CD4-positive, alpha-beta T cell treated with Interleukin-4 for 4 hours (primary cell): Measurements from ENCODE around the gene FAM168A.
A peak's percentile ranks its signal among the peaks of the same experiment; 100 is the strongest.

Experiments
- DNase-seq: peaks from one replicate; pipeline ENCODE4 v3.0.0-alpha.2; 2020

Gene FAM168A

GRCh38 chr11:73397468-73398131 lies 200.3 kb downstream of the FAM168A start:
- DNase-seq: no peak

GRCh38 chr11:73396985-73397384 lies 200.9 kb downstream of the FAM168A start:
- DNase-seq: no peak

DNA sequence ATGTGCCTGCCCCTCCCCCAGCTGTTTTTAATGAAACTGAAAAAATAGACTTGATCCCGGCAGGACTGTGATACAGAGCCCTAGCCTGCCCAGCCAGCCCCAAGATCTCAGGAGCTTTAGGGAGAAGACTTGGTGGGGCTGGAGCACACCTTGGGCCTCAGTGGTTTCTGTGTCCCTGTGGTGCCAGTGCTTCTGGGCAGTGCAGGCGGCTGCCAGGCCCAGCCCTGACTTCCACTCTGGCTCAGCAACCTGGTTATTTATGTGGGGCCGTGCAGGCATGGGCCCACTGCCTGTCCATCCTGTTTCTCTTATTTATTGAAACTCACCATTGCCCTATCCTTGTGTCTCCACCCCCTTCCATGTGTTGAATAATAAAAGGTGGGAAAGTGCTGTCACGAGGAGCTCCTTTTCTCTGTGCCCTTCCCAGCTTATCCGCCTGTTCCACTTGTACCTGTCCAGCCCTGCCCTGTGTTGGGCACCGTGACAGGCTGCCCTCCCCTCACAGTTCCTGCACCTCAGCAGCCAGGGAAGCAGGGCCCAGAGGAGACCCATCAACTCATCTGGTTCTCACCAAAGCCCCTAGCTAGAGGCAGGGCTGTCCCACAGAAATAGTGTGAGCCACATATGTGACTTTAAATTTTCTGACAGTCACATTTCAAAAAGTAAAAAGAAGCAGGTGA lies 201.5 kb downstream of the FAM168A start:
- DNase-seq: no peak

DNA sequence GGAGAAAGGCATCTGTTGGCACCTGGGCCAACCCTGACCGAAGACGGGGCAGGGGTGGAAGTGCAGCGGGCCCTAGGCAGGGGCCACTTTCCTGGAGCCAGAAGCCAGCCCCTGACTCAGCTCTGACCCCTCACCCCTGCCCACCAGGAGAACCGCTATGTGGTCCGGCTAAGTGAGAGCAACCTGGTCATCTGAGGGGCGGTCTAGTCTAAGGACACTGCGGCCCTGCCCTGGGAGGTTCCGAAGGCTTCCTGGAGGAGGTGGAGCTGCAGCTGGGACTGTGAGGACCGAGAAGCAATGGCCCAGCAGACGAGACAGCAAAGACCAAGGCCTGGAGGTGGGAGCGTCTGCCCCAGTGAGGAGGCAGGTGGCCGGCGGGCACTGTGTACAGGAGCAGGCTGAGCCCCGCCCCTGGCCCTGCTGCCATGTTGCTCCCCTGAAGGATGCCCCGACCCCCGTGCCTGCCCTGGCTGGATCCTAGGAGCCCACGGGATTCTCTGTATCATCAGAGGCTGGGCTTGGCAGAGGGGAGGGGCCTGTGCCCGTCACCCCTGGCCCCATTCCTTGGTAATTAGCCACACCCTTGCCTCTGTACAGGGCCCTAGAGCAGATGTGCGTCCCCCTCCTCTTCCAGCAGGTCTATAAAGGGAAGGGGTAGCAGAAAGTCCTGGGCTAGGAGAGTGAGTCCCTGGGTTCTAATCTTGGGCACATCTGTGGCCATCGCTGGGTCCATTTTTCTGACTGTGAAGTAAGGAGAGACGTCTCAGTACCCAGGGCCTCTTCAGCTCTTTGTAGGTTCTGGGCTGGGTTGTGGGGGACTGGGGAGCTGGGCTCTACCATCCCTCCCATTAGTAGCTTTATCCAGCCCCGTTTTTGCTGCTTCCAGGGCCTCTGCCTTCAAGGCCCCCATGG lies 202.4 kb downstream of the FAM168A start:
- no peak for DNase-seq

DNA sequence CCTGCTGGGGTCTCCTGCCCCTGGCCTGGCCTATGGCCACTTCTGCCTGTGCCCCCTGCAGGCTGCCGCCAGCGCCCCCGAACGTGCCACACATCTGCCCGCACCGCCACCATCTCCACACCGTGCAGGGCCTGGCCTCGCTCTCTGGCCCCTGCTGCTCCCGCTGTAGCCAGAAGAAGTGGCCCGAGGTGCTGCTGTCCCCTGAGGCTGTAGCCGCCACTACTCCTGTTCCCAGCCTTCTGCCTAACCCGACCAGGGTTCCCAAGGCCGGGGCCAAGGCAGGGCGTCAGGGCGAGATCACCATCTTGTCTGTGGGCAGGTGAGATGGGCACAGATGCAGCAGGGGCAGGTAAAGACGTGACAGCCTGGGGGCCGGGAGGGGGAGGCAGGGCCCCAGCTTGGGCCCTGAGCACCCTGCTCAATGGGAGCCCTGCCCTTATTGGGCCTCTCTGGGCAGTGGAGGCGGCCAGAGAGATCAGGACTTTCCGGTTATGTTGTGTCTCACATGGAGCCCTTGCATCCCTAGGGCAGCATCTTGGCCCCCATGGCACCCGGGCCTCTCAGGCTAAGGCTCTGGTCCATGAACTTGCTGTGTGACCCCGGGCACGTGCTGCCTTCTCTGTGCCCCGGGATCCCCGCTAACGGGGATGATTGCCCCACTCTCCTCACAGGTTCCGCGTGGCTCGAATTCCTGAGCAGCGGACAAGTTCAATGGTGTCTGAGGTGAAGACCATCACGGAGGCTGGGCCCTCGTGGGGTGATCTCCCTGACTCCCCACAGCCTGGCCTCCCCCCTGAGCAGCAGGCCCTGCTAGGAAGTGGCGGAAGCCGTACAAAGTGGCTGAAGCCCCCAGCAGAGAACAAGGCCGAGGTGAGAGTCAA lies 203.3 kb downstream of the FAM168A start:
- DNase-seq: no peak

DNA sequence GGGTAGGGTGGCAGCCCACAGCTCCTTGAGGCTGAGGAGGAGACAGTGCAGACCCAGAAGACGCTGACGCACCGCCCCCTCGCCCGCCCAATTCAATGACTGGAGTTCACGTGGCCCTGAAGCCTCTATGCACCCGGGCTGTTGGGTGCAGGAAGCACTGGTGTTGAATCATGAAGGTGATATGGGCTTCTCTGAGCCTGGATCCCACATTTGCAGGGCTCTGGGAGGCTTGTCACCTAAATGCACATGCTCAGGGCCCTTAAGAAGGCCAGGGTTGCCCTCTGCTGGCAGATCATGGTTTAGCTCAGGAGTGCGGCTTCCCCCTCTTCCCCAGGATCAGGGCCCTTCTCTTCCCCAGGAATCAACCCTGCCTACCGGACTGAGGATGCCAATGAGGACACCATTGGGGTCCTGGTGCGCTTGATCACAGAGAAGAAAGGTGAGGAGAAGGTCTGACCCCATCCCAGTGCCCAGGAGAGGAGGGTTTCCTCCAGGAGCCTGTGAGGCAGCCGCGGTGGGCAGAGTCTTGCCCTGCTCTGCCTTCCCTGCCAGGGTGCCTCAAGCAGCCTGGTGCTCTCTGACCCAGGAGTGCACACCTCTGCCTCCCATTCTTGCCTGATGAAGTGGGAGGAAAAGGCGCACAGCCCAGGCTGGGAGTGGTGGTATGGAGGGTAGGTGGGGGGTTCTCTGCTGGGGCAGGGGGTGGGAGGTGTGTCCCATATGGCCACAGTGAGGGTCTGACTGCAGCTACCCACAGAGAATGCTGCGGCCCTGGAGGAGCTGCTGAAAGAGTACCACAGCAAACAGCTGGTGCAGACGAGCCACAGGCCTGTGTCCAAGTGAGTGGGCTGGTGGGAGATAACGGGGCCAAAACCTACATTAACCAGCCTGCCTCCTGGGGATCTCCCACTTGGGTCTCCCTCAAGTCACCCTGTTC lies 204.2 kb downstream of the FAM168A start:
- DNase-seq: peak; percentile 65

DNA sequence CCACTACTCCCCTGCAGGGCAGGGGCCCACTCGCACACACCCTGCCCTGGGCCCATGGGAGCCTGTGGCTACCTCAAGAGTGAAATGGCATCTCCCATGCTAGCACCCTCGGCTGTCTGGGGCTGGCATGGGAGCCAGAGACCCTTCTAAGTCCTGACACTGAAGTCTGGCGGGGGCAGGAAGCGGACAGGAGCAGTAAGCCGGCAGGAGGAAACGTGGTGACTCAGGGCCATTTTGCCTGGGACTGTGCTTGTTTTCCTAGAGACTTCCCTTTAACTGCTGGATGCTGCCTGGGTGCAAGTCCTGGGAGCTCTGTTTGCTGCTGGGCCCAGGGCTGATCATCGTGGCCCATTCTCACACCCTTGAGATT lies 204.9 kb downstream of the FAM168A start:
- no peak for DNase-seq

GRCh38 chr11:73392108-73393010 lies 205.6 kb downstream of the FAM168A start:
- no peak for DNase-seq

DNA sequence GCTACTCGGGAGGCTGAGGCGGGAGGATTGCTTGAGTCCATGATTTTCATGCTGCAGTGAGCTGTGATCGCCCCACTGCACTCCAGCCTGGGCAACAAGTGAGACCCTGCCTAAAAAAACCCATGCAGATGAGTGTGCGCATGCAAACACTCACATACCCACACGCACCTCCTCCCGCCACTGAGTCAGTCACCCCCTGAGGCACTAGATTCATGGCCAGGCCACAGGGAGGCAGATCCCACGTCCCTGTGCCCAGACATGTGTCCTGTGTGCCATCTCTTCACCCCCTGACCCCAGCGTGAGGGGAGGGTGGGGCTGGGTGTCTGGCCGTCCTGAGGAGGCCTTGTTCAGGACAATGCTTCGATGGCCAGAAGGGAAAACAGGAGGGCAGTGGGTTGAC lies 206.2 kb downstream of the FAM168A start:
- no peak for DNase-seq

DNA sequence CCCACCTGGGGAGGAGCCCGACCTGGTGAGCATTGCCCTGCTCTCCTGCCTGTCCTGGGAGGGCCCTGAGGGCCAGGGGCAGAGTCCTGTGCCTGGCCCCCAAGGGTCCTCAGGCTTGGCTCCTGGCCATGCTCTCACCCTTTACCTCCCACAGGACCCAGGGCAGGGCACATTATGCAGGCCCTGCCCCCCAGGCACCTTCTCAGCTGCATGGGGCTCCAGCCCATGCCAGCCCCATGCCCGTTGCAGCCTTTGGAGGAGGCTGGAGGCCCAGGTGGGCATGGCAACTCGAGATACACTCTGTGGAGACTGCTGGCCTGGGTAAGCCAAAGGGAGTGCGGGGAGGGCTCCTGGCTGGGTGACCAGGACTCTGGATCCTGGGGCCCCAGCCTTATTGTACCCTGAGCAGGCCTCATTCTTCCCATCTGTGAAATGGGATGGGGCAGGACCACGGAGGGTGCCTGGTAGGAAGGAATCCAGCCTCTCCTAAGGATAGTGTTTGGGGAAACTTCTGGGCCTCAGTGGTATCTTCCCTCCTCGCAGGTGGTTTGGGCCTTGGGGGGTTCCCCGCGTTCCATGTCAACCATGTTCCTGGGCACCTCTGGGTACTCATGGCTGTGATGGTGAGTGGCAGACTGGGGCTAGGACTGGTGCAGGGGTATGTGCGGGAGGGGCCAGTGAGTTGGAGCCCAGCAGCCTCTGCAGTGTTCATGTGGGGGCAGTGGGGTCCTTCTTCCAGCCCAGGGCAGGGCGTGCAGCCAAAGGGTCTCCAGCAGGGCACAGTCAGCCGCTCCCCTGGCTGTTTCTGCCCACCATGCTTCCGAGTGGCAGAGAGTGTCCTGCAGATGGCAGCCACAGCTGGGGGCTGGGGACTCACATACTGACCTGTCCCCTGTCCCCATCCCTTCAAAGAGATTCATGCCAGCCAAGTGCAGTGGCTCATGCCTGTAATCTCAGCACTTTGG lies 207.0 kb downstream of the FAM168A start:
- no peak for DNase-seq

- no peak for DNase-seq
Measured at GRCh38 chr11:73389916-73390315, 208.0 kb downstream of the FAM168A start.

DNA sequence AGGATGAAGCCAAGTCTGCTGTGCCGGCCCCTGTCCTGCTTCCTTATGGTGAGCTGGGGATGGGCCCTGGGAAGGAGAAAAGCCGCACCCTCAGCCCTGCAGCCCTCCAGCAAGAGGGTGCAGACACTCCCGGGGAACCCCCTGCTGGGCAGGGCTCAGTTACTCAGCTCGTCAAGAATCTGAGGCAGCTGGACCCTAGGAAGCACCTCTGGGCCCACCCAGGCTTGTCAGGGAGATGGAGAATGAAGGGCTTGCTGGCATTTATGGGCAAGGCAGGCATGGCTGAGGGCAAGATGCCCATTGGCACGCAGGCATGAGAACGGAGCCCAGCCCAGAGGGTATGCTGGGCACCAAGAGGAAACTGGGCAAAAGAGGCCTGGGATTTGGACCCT lies 208.8 kb downstream of the FAM168A start:
- DNase-seq: no peak

- no peak for DNase-seq
Measured at GRCh38 chr11:73388265-73389133, 209.4 kb downstream of the FAM168A start.

DNA sequence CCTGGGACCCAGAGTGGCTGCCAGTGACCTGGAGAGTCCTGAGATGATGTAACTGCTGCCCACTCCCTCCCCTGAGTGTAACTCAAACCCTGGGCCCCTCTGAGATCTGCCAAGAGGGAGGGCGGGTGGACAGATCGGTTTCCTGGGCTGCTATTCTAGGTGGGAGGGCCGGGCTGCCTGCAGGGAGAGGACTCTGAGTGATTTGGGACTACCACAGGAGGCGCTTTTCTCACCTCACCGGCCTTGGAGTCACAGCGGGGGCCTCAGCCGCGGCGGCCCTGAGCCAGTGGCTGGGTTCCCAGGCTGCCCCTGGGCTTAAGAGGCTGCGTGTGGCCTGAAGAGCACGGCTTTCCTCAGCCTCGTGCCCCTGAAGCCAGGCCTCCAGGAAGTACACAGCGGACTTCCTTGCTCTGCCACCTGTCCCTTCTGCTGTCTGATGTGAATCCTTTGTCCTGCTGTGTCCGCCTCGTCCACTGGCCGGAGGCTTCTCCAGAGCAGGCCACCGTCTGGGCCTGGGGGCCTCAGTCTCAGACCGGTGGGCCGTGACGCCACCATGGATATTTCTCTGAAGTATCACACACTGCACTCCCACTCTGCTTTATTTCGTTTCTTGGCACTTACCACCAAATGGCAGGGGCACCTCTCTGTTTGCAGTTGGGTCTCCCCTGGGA lies 210.2 kb downstream of the FAM168A start:
- DNase-seq: no peak

GRCh38 chr11:73386546-73386945 lies 211.4 kb downstream of the FAM168A start:
- DNase-seq: no peak

GRCh38 chr11:73386016-73386415 lies 211.9 kb downstream of the FAM168A start:
- no peak for DNase-seq

DNA sequence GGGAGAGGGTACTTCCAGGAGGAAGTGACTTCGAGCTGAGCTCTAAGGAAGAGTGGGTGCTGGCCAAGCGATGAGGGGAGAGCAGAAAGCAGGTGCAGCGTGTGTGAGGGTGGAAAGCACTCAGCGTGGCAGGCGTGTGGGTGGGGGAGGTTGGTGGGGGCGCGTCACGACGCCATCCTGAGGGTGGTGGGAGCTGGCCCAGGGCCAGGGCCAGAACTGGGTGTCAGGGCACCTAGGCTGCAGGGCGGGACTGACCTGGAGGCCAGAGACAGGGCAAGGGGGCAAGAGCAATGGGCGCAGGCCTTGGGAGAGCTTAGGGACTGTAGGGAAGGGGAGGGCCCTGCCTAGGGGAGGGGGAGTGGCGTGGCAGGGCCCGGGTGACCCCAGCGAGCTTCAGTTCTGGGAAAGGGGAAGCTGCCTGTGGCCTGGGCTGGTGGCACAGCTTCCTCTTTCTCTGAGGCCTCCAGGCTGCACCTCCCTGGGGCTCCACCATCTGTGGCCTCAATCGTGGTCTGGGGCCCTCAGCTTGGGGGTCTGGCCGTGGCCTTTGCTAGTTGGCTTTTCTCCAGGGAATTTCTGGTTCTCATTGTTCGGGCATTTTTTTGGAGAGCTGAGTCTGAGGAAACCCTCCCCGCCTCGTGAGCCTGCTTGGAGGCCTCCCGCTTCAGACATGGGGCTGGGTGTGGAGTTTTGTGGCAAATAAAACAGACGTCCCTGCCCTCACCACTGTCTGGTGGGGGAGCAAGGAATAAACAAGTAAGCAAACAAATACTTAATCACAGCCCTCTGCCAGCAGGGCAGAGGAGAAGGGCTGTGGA lies 212.8 kb downstream of the FAM168A start:
- DNase-seq: peak; percentile 34
